Activated T-helper 1 cell treated with anti-CD3 and anti-CD28 coated beads, Interleukin-2, amount 50 U/mL, for 16 hours (primary cell): ENCODE results near the gene AP5Z1.

Experiments
- DNase-seq, 2 donors: peaks; one replicate each; pipeline ENCODE4 v3.0.0-alpha.2; 2020; ENCODE audit warnings: low read depth in 1 of 2, low spot score in 1 of 2

AP5Z1 gene

DNA sequence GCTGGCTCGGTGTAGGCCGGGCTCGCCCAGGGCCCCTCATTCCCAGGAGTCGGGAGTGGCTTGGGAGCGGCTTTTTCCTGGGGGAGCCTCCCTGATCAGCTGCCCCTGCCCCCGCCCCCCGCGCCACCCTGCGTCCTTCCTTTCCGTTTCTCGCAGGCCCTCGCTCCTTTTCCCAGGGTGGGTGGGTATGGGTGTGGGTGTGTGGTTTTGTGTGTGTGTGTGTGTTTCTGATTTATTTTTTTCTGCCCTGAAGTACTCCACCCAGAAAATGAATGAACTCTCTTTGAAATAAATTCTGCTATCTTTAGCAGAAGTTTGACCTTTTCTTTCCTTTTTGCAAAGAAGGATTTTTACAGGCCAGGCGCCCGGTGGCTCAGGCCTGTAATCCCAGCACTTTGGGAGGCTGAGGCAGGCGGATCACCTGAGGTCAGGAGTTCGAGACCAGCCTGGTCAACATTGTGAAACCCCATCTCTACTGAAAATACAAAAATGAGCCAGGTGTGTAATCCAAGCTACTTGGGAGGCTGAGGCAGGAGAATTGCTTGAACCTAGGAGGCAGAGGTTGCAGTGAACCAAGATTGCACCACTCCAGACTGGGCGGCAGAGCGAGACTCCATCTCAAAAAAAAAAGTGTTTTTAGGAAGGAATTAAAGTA is 30.0 kb upstream of the AP5Z1 start:
- DNase-seq: no peak

DNA sequence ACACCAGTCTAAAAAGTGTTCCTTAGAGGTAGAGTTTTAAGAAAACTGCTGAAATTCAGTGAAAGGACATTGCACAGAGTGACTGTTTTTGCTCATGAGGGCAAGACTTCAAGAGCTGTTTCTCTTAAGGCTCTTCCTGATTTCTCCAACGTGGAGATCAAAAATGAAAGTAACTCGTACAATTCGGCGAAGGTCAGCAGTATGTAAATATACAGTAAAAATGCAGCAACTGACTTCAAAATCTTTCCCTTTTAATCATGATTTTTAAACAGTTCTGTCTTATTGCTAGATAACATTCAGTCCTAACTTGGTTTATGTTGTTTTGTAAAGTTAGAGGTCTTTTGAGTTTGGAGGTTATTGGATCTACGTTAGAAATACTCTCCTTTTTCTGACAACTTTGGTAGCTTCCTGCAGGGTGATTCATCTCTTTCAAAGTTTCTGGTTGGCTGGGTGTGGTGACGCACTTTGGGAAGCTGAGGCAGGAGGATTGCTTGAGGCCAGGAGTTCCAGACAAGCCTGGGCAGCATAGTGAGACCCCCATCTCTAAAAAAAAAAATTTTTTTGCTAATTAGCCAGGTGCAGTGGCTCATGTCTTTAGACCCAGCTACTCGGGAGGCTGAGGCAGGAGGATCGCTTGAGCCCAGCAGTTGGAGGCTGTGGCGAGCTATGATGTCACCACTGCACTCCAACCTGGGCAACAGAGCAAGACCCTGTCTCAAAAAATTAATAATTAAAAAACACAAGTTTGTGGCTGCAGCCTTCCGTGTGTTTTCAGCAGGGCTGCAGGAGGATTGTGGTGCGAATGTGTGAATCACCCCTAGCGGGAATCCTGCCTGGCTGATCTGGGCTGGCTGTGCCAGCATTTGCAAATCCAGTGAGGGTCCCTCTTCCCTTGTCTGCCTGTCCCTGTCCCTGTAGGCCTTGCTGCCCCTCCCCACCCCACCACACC is 29.2 kb upstream of the AP5Z1 start:
- no peak for DNase-seq

DNA sequence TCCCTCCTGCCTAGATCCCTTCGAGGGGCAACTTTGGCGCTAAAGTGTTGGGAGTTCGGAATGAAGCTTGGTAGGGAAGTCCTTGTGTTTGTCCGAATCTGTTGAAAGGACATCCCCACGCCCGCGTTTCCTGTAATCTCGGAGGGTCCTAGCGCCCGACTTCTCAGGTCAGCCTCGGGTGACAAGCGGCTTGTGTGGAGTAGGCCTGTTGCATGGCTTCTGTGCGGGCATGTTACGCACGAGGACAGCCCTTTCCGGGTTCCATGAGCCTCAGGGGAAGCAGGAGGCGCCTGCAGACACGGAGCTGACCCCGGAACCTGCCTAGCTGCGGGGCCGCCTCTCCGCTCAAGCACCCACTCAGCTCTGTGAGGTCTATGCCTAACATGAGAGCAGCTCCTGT is 28.4 kb upstream of the AP5Z1 start:
- no peak for DNase-seq

DNA sequence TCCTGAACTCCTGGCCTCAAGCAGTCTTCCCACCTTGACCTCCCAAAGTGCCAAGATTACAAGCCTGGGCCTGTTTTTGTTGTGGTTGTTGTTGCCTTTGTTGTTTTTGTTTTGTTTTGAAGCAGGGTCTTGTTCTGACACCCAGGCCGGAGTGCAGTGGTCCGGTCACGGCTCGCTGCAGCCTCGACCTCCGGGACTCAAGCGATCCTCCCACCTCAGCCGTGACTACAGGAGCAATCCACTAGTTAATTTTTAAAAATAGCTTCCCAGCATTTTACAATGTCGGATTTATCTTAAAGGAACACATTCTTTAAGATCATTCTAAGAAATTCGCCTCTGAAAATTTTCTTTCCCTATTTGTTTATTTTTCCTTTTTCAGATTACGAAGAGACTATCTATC is 27.7 kb upstream of the AP5Z1 start:
- DNase-seq: no peak

DNA sequence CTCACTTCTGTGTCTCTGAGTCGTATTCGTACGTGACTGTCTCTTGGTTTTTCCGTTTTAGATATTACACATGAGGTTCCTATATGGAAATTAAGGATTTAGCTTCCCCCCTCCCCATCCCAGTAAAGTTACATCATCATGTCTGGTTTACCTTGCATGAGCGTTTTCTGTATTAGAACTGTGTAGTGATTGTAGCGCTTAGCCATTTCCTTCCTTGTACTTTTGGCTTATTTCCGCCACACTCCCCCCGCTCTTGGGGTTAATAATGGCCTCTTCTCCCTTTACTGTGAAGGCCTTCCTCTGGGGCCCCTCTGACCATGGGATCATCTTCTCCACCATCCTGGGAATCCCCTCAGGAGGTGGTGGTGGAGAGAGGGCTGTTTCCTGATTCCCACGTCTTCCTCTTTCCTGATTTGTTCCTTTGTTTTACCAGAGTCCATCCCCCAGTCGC is 27.2 kb upstream of the AP5Z1 start:
- no peak for DNase-seq

DNA sequence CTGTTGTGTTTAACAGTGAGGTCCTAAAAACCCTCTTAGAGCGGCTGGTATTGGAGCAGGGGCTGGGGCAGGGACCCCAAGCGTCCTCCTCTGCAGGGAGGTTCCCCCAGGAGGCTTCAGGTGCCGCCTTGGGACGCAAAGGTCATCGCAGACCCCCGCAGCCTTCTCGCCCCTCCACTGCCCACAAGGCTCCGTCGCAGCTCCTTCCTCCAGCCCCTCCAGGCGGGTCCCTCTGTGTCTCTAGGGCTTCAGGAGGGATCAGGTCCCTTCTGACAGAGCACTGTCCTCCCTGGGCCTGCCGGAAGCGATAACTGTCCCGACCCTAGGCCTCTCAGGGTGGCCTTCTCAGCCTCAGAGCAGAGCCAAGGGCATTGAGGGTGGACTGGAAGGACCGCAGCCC is 26.1 kb upstream of the AP5Z1 start:
- no peak for DNase-seq

DNA sequence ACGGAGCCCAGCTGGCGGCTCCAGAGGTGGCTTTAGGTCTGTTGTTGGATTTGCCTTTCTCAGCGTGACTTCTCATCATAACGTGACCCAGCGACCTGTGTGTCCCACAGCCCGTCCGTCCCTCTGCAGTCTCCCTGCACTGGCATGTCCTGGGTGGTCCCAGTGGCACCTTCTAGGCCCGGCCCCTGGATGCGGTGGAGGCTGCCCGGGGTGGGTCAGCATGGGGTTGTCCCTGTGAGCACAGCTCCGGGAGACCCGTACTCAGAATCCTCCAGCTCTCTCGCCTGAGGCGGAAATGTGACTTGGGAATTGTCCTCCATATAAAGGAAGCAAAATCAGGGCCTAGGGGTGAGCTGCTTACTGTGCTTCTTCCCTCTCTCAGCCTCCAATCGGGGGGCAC is 25.6 kb upstream of the AP5Z1 start:
- no peak for DNase-seq

DNA sequence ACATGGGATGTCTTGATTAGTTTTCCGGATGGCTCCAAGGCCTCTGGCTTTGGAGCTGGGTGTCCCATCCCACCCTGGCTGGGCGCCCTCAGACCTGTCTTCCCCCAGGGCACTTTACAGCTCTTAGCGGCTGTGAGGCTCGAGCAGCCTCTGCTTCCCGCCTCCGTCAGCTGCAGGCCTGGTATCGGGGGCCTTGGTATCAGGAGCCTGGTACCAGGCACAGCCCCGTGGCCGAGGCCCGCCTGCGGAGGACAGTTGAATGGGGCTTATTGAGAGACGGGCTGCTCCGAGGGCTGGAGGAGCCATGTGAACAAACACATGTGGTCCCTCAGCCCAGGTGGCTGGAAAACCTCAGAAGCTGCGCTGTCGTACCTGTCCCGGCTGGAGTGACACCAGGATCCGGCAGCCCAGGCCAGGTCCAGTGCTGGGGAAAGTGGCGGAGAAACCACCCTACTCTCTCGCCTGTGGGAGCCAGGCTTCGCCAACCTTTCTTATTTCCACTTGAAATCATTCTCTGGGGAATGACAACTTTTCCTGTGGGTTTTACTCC is 23.9 kb upstream of the AP5Z1 start:
- no peak for DNase-seq

DNA sequence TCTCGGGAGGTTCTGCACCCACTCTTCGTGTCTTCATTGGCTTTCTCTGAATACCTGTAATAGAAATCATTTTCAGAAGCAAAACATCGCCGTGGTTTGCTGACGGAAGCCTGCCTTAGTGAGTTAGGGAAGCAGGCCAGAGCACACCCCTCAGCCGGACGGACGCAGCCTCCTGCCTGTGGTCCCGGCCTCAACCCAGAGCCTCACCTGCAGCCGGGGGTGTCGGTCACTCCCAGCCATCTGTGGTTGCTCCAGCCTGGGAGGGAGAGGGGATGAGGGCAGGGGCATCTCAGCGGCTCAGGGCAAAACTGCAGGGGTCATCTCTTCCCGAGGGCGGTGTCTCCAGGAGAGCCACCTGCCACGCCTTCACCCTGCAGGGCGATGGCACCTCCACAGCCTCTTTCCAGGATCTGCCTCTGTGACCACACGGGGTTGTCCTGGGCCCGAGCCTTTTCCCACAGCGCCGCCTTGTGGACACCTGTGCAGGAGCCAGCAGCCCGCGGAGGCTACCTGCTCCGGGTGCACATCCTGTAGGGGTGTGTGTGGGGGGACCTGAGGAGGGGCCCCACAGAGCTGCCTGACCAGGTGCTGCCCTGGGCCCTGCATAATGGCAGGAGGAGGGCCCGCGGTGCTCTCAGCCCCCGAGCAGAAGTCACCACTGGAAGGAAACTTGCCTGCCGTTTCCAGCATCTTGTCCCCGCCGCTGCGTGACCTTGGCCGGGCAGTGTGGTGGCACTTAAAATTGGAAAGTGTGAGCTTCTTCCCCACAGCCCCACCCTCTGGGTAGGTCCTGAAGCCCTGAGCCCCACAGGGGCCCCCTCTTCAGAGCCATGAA is 21.6 kb upstream of the AP5Z1 start:
- peak; percentile 67 to 83 for DNase-seq

DNA sequence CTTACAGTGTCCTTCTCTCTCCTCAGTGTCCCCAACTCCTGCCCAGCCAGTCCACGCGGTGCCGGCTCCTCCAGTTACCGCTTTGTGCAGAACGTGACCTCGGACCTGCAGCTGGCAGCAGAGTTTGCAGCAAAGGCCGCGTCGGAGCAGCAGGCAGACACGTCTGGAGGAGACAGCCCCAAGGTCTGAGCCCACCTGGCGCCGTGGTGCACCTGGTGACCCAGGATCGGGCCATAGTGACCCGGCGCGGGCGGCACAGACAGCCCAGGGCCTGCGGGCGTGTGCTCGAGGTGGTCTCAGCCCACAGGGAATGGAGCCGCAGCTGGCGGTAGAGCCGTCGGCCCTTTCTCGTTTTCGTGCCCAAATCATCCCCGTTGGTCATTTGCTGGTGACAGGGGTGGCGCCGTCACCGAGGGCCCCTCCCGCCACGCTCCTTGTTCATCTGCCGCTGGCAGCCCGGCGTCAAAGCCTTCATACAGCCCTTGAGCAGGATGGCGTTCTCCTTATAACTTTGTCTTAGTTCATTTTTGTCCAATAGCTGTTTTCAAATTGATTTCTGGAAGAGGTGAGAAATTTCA is 20.9 kb upstream of the AP5Z1 start:
- DNase-seq: no peak

DNA sequence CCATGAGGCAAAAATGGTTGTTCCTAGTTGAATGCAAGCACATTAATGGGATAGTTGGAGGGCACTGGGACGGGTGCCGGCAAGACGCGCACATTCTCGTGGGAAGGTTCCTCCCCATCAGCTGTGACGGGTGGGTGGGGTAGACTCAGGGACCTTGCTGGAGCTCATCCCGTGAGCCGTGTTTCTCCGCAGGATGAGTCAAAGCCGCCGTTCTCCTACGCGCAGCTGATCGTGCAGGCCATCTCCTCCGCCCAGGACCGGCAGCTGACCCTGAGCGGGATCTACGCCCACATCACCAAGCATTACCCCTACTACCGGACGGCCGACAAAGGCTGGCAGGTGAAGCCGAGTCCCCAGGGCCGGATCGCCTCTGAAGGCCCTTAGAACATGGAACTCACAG is 20.4 kb upstream of the AP5Z1 start:
- no peak for DNase-seq

DNA sequence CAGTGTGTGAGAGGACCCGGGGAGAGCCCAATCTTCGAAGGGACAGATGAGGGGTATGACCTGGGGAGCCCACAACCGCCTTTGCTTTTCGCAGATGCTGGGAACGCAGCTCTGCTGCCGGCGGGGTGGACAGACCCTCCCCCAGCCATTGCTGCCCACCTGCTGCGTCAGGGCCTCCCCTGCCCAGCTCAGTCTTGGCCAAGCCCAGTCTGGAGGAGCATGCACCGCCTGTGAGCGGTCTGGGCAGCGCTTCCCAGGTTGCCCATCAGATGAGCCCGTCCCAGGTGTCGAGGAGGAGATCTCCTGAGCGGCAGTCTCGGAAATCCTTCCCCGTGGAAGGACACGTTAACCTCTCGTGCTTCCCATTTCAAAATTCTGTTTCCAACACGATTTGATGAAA is 17.3 kb upstream of the AP5Z1 start:
- no peak for DNase-seq

DNA sequence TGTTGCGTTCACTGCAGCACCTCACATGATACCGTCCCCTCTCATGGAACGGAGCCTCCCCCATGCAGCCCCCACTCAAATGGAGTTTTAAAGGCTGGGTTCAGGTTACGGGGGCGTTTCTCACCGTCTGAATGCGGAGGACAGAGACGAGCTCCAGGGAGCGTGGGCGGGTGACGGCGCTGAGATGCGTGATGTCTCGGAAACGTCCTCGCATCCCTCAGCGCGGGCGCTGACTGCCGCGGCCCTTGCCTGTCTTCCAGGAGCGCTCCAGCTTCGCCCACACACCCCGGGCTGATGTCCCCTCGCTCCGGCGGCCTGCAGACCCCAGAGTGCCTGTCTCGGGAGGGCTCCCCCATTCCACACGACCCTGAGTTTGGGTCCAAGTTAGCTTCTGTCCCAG is 16.6 kb upstream of the AP5Z1 start:
- DNase-seq: no peak

DNA sequence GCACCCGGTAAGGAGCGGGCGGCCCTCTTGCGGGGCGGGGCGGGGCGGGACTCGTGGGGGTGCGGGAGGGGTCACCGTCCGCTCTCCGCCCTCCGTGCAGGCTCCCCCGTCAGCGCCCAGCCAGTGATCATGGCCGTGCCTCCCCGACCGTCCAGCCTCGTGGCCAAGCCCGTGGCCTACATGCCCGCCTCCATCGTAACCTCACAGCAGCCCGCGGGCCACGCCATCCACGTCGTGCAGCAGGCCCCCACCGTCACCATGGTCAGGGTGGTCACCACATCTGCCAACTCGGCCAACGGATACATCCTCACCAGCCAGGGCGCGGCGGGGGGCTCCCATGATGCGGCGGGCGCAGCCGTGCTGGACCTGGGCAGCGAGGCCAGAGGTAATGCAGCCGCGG is 16.2 kb upstream of the AP5Z1 start:
- no peak for DNase-seq

DNA sequence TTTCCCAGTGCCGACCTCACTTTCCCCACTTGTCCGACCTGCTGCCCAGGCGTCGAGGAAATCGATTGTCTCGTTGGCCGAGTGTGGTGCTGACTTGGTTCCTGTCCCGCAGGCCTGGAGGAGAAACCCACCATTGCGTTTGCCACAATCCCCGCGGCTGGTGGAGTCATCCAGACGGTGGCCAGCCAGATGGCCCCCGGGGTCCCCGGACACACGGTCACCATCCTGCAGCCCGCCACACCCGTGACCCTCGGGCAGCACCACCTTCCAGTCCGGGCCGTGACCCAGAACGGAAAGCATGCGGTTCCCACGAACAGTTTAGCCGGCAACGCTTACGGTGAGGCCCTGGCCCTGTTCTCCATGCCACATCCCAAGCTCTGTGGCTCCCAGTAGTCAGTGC is 14.5 kb upstream of the AP5Z1 start:
- no peak for DNase-seq

DNA sequence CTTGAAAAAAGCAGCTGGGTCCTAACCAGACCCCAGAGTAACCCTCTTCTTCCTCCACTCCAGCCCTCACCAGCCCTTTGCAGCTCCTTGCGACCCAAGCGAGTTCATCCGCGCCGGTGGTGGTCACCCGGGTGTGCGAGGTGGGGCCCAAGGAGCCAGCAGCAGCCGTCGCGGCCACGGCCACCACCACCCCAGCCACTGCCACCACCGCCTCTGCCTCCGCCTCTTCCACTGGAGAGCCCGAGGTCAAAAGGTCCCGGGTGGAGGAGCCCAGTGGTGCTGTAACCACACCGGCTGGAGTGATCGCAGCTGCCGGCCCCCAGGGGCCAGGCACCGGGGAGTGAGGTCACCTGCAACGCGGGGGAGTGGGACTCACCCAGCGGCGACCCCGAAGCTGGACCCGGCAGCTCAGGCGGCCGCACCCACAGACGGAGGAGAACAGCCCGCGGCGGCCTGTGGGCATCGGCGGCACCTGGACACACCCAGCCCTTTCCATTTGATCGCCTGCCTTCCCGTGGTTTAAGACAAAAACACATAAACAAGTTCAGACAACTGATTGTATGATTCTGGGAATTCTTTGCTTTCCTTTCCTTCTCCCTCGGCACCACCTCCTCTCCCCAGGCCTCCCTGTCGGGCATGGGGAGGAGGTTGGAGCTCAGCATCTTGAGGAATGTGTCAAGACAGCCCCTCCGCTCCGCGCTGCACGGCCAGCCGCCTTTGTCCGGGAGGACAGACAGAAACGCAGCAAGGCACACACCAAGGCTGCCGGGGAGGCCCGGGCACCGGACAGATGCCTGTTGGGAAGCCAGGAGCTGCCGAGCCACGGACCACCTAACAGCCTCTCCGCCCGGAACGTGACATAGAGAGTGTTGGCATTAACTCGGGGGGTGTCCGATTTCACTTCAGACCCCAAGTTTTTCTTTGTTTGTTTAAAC is 13.0 kb upstream of the AP5Z1 start:
- no peak for DNase-seq

DNA sequence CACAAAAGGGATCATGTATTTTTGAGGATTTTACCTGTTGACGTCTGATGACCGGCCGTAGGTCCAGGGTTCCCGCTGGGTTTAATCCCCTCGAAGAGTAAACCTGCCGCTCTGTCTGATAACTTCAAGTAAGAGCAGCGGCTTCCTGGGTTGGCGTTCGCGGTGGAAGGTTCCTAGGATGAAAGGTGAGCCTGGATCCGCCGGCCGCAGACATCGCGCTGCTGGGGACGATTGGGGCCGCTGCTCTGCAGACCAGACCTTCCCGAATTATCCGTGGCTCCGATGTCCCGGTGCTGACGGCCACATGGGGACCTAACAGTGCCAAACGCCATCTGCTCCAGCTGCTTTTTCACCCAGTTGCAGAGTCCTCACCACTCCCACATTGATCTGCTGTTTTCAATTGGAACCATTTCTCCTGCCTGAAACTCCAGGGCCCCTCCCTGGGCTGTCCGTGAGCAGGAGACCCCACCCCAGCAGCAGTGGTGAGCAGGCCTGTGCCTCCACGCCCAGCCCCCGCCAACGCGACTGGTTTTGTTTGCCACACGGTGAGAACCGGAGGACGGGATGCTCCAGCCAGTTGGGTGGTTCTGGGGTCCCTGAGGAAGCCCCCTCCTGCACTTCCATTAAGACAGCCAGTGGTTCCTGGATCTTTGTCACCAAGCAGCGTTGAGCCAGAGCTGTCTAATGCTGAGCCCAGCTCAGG is 12.2 kb upstream of the AP5Z1 start:
- no peak for DNase-seq

DNA sequence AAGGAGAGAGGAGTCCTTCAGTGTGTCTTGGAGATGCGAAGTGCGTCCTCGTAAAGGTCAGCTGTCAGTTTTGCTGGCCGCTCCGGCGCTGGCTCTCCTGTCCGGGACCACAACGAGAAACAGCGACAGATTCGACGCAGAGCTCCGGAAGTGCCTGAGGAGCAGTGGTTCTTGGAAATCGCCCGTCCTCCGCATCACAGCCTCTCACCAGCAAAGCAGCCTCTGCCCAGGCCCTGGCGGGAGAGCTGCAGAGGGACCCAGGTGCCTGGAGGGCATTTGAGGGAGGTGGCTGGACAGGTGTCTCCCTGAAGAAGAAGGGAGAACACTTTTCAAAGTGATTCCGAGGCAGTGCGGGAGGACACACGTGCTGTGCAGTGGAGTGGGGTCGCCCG is 11.6 kb upstream of the AP5Z1 start:
- no peak for DNase-seq

DNA sequence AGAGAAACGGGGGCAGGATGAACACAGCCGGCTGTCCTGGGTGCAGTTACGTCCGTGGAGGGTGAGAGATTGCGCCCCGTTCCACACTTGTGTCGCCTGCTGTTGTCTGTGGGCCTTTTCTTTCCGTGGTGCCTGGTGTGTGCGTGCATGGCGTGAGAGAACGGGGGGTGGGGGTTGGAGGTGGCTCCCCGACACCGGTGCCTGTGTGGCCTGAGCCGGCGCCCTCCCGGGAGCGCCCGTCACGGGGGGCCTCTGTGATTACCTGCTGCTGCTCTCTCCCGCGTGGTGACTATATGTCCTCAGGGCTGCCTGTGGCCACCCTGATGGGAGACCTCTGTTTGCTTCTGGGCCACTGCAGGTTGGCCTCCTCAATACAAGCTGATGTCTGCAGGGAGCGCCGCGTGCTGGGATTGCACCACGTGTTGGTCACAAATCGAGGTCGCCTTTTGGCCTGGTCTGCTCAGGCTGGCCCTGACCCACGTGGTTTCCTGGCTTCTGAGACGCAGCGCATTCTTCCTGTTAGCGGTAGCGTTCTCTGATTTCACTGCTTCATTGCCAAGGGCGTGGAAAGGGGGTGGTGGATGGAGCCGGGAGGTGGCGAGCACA is 10.9 kb upstream of the AP5Z1 start:
- no peak for DNase-seq
